HG02884 (cell line): ENCODE measurements around the gene ZFPM1.

Experiments
- ATAC-seq: cut with Tn5 transposase; IDR thresholded peaks from one replicate; pipeline ENCODE4 v1.9.1; 2021; ENCODE audit warnings: mild to moderate bottlenecking, moderate library complexity; ENCODE audit not compliant: unreplicated experiment

Gene ZFPM1

DNA sequence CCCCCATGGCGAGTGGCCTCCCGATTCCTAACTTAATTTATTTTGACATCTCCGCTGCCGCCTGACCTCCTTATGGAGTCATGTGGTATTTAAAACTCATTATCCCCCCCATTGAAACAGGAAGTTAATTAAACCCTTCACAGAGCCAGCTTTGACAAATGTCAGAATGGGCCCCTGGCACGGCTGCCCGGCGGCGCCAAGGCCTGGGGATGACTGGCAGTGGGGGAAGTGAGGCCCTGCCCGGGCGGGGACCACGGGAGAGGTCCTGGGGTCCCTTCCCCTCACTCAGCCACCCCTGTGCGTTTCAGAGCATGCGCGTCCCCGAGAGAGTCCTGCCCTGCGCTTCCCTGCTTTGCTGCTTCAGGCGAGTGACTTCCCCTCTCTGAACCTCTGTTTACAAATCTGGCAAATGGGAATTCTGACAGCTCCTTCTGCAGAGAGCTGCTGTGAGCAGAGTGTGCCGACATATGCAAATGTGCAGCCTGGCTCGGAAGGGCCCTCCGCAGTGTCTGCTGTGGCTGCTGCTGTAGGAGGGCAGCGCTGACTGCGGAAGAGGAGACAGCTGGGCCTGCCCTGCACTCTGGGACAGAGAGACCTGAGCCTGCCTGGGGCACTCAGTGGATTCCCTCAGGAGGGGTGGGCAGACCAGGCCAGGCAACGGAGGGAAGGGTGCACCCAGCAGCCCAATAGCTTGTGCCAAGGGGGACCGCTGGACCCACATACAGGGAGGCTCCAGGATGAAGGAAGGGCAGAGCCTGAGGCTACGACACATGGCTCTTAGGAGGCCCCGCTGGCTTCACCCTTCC, 4.4 kb upstream of the ZFPM1 start:
- no peak for ATAC-seq

DNA sequence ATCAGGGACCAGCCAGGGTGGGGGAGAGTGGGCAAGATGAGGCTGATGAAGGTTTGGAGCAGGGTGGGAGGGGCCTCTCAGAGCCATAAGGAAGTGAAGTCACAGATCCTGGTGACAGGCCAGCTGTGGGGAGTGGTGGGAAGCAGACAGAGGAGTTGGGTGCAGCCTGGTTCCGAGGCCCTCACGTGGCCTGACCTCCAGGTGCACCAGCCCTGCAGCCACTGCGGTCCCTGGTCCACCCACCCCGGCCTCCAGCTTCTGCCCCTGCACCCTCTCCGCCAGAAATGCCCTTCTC, 3.9 kb upstream of the ZFPM1 start:
- ATAC-seq: no peak

DNA sequence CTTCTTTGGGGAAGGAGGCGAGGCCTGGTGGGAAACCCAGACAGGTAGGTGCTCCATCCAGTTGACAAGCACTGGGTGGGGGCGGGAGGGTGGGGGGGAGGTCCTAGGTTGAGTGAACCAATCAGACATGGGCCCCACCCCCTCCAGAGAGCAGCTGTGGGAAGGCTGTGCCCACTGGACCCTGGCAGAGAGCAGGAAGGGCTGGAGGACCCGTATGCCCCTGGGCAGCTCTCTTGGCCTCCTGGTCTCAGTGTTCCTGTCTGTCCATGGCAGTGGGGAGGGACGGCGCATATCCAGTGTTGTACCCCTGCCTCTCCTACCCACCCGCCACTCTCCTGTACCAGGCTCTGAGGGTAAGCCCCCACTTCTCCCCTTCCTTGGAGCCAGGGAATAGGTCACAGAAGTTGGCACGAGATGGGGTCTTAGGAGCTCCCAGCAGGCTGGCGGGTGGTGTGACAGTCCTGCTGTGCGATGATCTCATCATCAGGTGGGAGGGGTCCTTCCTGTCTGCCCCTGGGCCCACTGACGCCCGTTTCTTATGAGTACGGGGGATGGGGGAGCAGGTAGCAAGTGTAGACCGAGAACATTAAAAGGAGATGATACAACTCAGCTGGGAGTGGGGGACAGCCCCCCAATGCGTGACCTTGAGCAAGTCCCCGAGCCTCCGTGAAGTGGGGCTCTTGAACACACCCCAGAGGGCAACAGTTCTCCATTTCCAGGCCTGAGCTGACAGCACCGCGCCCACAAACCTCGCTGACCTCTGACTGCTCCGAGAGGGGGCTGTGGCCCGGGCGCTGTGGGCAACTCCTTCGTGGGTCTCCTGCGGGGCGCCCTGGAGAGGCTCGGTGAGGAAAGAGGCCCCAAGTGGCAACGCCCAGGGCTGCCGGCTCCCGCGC, 1.2 kb upstream of the ZFPM1 start:
- no peak for ATAC-seq

DNA sequence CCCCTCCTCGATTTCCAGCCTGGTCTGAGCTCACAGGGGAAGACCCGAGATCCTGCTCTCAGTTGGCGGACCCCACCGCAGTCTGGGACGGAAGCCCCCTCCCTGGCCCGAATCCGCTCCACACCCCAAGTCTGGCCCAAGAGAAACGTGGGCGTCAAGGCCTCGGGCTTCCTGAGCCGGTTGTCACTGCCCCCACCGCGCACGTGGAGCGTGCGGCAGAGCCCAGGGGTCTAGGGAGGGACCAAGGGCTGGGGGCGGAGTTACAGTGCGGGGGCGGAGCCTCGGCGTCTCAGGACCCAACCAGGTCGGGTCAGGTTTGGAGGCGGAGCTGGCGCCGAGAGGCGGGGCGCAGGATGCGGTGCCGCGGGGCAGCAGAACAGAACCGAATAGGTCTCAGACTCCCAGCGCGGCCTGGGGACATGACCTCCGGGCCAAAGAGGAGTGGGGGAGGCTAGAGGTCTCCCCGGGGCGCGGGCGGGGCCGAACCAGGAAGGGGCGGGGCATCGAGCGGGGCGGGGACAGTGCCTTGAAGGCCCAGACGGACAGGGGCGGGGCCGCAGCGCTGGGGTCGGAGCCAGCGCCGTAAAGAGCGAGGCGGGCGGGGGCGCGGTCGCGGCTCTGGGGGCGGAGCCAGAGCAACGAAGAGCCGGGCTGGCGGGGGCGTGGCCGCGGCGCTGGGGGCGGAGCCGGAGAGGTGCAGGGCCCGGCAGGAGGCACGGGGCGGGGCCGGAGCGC, 431 bp upstream of the ZFPM1 start:
- ATAC-seq: peak; percentile 55

DNA sequence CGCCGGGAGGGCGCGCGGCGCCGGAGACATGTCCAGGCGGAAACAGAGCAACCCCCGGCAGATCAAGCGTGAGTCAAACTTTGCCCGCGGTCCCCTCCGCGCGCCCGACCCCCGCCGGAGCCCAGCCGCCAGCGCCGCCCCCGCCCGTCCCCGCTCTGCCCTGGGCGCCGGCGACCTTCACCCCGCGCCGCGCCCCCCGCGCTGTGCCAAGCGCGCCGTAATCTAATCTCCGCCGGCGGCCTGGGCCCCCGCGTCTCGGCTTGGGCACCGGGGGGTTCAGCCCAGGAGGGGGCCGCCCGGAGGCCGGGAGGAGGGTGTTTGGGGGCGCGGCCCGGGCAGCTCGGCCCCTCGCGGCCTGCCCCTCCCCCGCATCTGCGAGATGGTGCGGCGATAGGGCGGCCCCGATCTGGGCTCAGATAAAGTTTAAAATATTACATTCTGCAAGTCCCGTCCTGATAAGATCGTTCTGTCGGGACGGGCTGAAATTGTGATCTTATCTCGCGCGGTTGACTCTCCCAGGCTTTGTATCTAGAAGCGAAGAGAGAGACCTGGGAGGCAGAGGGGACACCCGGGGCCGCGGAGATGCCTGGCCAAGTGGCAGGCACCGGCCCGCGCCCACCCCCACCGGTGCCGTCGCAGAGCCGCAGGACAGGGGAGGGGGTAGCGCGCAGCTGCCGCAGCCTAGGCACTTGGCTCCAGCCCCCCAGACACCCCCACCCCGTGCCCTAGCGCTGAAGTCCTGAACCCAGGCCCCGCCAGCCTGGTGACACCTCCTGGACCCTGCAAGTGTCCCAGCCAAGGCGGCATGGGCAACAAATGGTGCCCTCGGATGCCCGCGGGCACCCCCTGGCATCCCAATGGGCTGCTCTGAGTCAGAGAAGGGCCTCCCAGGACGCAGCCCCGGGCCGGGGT, 787 bp downstream of the ZFPM1 start:
- no peak for ATAC-seq

DNA sequence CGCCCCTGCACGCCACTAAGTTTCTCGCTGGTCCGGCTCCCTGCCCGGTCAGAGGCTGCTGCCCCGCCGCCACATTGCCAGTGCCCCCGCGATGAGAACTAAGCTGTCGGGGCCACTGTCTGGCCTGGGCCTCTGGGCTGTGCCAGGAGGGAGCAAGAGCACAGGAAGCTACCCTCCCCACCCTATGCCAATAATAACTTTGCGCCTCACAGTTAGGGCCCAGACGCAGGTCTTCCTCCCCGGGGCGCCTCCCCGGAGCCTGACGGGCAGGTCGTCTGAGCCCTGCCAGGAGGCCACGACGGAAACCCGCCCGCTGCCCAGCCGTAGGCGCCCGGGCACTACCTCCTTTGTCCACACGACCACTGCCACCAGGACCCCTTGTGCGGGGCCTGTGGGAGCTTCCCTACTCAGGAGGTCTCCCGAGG, 1.5 kb downstream of the ZFPM1 start:
- ATAC-seq: no peak

DNA sequence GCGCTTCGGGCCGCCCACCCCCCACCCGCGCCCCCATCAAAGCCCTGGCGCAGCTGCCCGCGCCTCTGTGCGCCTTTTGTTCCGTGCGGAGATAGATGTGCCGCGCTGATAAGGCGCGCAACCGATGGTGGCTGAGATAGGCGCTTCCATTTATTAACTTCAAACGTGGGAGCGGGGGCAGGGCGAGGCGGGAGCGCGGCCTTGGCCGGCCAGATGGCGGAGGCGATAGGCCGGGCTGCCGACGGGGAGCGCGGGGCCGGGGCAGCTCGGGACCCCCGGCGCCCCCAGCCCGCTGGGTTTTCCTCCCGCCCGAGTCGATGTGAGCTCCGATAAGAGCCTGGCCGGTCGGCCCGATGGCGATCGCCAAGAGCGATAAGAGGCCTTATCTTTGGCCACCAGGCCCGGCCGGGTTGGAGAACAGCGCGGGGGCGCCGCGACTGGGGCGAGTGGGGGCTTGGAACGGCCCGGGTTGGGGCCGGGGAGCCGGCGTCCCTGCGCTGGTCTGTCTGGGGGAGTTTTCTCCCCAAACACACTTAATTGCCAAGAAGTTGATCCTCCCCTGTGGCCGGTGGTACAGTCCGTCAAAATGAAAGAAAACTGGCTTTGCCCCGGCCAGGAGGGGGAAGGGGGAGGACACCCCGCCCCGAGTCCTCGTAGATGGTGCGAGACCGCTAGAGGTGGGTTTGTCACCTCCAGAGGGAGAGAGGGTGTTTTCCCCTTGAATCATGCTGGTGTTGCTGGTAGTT, 2.7 kb downstream of the ZFPM1 start:
- no peak for ATAC-seq

DNA sequence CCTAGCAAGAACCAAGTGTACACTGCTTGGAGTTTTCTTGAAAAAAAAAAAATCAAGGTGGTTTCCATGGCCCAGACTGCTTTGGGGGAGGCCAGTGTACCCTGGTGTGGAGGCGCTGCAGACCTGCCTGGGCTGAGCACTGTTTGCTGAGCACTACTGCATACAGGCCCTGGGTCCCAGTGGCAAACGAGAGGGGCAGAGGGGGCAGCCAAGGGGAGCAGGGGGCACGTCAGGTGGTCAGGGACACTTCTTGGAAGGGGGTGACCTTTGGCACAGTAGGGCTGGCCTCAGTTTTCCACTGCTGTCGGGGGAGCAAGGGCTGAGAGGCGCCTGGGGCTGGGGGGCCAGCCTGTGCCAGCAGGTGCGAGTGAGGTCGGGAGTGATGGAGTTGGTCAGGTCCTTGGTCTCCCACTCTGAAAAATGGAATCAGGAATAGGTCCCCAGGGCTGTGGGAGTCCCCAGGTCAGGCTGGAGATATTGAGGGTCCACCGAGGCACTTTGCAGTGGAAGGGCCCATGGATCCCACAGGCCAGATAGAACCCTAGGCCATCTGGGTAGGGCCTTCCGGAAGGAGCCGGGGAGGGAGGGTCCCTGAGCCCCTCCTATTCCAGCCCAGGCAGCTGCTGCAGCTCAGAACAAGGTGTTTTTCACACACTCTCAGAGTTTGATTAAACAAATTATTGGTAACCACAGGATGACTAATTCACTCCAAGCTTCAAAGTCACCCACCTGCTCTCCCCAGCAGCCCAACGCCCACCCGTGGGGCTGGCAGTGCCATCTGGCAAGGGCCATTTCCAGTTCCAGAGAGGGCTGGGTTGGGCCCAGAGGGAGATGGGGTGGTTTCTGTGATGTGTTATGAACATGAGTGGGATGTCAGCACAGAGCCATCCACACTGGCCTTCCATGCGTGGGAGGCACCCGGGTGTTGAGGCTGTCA, 3.5 kb downstream of the ZFPM1 start:
- no peak for ATAC-seq

DNA sequence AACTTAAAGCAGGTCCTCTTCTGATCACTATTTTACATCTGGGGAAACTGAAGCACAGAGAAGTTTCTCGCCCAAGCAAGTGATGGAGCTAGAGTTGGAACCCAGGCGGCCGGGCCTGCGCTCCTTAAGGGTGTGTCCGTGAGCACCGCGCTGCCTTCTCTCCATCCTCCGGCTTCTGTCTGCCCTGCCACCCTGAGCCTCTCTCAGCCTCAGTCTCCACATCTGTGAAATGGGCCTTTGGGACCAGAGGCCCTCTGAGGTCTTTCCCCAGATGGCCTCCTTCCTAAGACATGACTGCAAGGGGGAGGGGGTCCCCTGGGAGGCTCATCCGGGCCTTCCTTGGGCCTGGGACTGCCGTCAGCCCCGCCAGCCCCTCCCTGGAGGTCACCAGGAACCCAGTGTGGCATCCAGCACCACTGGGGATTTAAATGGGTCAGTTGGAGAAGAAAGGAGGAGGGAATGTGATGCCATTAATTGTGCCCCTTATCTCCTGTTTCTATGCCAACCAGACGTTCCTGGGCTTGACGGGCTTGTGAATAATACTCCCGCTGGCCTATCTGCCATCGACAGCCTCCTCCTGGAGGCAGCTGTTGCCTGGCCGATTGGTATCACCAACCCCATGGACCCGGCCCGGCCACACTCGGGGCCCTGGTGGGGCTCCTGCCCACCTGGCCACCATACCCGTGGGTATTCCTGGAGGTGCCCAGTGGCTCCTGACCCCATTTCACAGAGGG, 5.1 kb downstream of the ZFPM1 start:
- no peak for ATAC-seq

DNA sequence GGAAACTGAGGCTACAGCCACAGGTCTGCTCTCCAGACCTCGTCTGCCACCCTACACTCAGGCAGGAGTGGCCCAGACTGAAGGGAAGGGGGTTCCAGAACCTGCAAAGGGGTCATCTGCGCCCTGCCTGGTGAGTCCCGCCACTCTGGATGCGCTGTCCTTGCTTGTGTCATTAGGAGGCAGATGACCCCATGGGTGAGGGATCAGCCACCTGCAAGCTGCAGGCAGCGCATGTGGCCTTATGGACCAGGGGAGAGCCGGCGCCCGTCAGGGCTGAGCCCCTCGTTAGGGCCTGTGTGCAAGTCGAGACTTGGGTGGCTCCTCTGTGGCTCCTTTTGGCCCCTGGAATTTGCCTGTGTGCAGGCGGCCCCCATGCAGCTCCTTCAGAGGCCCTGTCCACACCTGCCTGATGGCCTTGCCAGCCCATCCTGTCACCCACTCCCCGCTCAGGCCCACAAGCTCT, 5.7 kb downstream of the ZFPM1 start:
- ATAC-seq: no peak

DNA sequence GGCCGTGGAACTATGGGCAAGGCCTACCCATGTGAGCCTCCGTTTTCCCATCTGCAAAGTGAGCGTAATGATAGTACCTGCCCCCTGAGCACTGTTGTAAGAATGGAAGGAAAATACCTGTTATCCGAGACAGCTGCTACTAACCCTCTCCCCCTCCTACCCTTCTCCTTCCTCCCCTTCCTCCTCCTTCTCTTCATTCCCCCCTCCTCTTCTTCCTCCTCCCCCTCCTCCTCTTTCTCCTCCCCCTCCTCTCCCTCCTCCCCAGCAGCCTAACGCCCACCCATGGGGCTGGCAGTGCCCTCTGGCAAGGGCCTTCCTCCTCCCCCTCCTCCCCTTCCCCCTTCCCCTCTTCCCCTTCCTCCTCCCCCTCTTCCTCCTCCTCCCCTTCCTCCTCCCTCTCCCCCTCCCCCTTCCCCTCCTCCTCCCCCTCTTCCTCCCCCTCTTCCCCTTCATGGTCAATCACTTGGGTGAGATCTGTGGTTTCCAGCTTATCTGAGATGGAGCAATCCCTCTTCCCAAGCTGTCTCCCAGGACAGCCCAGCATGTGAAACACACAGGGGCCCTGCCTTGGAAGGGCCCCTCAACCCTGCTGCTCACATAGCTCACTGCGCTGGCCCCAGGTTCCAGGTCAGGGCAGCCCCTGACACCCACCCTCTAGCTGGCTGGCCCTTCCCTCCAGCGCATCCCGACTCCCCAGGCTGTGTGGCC, 6.4 kb downstream of the ZFPM1 start:
- ATAC-seq: no peak

DNA sequence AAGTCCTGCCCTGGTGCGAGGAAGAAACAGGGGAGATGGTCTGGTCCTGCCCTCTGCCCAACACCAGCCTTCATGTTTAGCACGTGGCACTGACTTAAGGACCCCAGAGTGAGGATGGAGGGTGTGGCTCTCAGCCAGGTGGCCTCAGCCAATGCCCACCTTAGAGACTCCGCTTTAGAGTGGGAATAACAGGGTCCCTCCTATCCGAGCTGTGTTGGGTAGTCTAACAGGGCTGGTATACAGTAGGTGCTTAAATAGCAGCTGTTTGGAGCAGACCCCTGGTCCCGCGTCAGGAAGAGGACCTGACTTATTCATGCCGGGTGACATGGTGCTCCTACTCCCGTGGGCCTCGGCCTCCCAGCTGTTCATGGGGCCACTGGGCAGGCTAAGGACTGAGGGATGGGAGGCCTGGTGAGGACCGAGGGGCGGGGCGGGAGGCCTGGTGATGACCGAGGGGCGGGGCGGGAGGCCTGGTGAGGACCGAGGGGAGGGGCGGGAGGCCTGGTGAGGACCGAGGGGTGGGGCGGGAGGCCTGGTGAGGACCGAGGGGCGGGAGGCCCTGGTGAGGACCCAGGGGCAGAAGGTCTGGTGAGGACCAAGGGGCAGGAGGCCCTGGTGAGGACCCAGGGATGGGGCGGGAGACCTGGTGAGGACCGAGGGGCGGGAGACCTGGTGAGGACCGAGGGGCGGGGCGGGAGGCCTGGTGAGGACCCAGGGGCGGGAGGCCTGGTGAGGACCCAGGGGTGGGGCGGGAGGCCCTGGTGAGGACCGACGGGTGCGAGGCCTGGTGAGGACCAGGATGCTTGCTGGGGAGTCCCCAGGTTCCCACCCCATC, 7.6 kb downstream of the ZFPM1 start:
- no peak for ATAC-seq

DNA sequence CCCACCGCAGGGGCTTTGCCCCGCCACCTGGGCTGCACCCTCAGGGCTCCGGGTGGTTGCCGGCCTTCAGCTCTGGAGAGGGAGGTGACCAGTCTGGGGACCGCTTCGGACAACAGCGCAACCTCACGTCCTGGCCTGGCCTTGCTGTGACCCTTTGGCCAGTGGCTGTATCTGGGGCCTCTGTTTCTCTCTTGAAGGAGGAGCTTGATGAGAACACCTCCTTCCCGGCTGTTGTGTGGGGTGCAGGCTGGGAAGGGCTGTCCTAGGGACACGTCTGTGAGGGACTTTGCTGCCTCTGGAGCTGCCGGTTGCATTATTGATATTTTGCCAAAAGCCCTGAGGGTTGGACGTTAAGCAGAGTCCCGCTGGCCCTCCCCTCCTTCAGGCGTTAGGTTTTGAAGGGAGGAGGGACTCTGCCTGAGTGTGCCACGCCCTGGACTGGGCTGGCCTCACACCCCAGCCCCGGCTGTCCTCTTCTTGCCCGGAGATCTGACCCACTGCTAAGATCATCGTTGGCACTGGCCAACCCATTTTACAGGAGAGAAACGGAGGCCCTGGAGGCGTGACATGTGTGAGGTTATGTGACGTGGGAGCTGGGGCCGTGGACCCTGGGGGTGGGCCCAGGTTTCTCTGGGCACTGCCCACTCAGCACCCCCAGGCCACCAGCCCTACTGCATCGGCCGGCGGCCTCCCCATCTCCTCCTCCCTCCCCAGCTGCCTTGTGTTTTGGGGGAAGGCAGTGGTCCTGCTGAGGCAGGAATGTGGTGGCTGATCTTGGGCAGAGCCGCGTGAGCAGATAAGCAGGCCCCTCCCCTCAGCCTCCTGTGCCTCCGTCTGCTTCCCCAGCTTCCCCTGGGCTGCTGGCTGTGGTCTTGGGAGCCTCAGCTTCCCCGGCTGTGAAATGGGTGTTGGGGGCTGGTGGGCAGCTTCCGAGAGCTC, 8.5 kb downstream of the ZFPM1 start:
- ATAC-seq: no peak

DNA sequence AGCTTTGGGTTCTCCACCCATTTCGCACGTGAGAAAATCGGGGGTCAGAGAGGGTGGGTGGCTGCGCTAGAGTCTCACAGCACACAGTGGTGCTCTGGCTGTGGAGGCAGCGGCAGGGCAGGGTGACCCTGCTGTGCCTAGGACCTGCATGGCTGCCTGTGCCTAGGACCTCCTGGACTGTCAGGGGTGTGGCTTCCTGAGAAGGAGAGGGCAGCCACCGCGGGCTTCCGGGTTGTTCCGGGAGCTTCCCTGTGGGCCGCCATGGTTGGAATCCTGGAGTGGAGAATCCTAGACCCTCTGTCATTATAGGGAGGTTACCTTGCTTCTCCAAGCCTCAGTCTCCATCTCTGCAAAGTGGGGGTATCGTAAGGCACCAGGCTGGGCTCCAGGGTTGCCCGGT, 9.3 kb downstream of the ZFPM1 start:
- no peak for ATAC-seq

DNA sequence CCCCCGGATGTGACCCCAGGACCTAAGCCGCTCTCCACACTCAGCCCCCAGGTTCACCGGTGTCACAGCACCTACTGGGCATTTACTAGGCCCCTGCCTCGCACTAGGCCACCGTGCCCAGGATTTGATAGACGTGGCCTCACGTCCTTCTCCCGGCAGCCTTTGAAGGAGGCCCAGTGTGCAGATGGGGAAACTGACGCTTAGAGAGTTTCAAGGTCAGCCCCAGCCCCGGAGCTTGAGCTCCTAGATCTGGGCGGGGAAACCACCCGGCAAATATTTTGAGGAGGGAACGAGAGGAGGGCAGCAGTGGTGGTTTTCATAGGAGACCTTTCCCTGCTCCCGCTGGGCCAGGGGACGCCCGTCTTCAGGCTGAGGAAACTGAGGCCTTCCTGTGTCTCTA, 10.3 kb downstream of the ZFPM1 start:
- ATAC-seq: no peak
